ENCODE measurements around the gene MBD3L3.

DNA sequence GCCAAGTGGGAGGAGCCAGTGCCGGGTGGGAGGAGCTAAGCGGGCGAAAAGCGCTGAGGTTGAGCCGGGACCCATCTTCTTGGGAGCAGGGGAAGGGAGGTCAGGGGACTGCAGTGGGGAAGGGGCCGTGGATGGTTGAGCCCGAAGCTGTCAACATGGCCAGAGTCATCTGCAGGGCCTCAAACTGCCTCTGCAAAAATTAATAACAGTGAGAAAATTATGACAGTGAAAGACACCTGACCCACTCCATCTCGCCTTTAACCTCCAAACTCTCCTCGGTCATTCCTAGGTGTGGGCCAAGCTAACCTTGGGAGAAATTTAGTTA lies 41.1 kb upstream of the MBD3L3 start:
- TF ChIP-seq, protein P1, sequence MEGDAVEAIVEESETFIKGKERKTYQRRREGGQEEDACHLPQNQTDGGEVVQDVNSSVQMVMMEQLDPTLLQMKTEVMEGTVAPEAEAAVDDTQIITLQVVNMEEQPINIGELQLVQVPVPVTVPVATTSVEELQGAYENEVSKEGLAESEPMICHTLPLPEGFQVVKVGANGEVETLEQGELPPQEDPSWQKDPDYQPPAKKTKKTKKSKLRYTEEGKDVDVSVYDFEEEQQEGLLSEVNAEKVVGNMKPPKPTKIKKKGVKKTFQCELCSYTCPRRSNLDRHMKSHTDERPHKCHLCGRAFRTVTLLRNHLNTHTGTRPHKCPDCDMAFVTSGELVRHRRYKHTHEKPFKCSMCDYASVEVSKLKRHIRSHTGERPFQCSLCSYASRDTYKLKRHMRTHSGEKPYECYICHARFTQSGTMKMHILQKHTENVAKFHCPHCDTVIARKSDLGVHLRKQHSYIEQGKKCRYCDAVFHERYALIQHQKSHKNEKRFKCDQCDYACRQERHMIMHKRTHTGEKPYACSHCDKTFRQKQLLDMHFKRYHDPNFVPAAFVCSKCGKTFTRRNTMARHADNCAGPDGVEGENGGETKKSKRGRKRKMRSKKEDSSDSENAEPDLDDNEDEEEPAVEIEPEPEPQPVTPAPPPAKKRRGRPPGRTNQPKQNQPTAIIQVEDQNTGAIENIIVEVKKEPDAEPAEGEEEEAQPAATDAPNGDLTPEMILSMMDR (IDR thresholded peaks at IDR 0.05), result no peak
- TF ChIP-seq POLR2AphosphoS5 (IDR thresholded peaks at IDR 0.05) (no peak), POLR2A (IDR thresholded peaks at IDR 0.05) (no peak), EP300 (IDR thresholded peaks at IDR 0.05) (no peak)

All from suprapubic skin (tissue), 4 donors.